NCI-H1436 treated with DMSO at 0.1 percent for 48 hours (cell line): ENCODE measurements around the gene CDIPT.
"Not testable (repeated sequence)": the region's sequence is repeated elsewhere in the genome, so short reads cannot be mapped to it uniquely, and the experiment has no call there.

ENCODE experiments used
- DNase-seq: peaks from one replicate; lab custom pipeline; 2025; lab: John Stamatoyannopoulos, UW

CDIPT gene

DNA sequence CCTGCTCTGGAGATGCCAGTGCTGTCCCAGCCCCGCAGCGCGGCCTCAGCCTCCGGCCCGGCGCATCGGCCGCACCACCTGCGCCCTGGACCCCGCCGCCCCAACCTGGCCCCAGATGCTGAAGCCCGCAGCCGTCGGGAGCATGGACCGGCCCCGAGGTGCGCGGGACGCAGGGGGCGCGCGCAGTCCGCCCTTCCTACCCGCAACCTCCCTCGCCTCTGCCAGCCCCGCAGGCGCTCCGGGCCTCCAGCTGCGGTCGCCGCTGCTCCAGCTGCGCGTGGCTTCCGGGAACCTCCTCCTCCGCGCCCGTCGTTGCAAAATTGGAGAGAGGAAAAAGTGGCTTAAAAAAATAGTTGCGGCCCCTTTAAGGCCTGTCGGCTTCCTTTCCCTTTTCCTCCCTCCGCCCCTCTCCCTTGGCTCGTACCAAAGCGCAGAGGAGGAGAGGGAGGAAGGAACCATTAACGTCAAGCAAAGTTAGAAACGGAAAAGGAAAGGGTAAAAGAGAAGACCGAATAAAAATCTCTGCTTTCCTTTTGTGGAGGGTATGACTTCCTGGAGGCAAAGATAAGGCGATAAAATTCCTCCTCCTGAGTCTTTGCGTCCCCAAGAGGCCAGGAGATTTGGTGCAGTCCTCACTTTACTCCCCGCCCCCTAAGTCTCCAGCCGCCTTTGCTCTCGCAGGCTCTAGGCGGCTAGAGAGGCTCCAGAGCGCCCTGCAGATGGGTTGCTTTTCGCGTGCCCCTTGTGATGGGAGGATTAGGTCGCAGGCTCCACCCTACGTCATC is at the start of gene CDIPT:
TSS of gene CDIPT (minus strand) at position 343 of the 785 bp plus-strand sequence. CDS start 369 bp downstream, outside the sequence.
- peak; percentile 77 for DNase-seq

- no peak for DNase-seq
These were observed 49.1 kb upstream of the CDIPT start for GRCh38 chr16:29912087-29912486.

GRCh38 chr16:29911676-29912010 is 48.6 kb upstream of the CDIPT start:
- DNase-seq = no peak

DNA sequence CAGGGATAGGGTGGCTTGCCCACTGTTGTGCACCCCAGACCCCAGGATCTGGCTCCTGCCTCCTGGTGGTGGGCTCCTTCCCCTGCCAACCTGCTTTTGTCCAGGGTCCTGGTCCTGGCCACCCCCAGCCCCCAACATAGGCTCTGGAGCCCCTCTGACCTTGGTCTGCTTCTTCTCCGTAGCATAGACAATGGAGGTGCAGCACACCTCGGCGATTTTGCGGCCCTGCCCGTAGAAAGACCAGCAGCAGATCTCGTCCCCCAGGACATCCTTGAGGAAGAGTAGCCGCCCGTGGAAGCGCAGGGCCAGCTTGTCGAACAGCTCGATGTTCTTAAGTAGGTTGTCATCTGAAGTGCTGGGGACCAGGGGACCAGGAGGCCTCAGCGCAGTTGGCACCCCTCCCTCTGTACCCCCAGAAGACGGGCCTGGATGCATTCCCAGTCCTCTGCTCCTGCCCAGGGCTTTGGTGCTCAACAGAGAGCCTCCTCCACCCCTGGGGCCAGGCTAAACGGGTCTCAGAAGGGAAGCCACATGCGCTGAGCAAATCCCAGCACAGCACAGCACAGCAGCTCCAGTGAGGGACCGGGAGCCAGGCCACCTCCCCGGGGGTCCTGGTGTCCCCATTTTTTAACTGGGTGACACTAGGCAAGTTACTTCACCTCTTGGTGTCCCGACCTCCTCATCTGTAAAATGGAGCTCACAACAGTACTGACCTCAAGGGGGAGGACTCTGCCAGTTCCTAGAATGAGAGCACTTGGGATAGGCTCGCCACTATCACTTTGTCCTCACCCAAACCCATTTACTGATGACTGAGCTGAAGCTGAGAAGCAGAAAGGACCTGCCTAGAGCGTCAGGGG is 48.0 kb upstream of the CDIPT start:
- no peak for DNase-seq

DNA sequence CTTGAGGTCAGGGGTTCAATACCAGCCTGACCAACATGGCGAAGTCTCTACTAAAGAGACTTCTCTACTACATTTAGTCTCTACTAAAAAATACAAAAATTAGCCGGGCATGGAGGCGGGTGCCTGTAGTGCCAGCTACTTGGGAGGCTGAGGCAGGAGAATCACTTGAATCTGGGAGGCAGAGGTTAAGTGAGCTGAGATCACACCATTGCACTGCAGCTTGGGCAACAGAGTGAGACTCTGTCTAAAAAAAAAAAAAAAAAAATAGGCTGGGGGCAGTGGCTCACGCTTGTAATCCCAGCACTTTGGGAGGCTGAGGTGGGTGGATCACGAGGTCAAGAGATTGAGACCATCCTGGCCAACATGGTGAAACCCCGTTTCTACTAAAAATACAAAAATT is 46.8 kb upstream of the CDIPT start:
- DNase-seq = not testable (repeated sequence)

- no peak for DNase-seq
These were observed 46.4 kb upstream of the CDIPT start for GRCh38 chr16:29909391-29909790.

DNA sequence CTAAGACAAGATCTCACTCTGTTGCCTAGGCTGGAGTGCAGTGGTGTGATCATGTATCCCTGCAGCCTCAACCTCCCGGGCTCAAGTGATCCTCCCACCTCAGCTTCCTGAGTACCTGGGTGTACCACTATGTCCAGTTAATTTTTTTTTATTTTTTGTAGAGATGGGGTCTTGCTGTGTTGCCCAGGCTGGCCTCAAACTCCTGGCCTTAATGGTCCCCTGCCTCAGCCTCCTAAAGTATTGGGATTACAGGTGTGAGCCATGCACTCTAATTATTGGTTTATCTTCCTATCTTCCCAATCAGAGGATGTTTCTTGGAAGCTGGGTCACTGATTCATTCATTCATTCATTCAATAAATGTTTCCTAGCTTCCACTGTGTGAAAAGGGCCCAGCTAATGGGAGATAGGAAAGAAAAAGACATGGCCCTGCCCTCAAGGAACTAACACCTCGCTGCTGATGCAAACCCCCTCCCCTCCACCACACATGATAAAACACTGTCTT is 45.7 kb upstream of the CDIPT start:
- DNase-seq = no peak

GRCh38 chr16:29907973-29908372 is 44.9 kb upstream of the CDIPT start:
- DNase-seq = no peak

DNA sequence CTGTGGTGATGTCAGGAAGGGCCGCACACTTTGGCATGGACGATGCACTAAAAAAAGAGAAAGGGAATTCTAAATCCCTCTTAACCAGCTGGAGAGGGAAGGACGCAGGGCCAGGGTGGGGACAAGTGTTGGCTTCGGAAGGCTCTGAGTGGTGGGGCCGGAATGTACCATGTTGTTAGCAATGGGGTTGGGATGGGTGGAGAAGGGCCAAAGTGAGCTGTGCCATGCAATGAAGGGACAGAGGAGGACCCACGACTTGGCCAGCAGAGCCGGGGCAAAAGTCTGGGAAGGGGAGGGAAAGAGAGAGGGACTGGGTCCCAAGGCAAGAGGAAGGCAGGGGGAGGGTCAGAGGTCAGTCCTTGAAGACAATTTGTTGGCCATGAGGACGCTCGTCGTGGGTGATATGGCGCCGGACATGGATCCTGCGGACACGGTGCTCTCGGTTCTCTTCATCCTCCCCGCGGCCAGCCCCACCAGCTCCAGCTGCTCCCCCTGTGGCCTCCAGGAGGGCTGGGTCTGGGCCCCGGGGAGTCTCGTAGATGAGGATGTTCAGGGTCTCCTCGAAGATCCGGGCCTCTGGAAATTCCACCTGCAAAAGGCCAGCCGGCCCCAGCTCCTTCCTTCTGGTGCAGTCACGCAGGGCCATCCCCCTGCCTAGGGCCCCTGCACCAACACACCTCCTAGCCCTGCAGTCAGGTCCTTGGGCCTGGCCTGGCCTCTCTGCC is 43.7 kb upstream of the CDIPT start:
- no peak for DNase-seq

GRCh38 chr16:29905668-29906067 is 42.6 kb upstream of the CDIPT start:
- DNase-seq = no peak

- DNase-seq = no peak
These were observed 41.9 kb upstream of the CDIPT start for GRCh38 chr16:29904947-29905346.

- DNase-seq = no peak
These were observed 40.6 kb upstream of the CDIPT start for GRCh38 chr16:29903590-29903989.

GRCh38 chr16:29901607-29901945 is 38.5 kb upstream of the CDIPT start:
- DNase-seq = no peak

GRCh38 chr16:29900888-29901606 is 38.0 kb upstream of the CDIPT start:
- no peak for DNase-seq

DNA sequence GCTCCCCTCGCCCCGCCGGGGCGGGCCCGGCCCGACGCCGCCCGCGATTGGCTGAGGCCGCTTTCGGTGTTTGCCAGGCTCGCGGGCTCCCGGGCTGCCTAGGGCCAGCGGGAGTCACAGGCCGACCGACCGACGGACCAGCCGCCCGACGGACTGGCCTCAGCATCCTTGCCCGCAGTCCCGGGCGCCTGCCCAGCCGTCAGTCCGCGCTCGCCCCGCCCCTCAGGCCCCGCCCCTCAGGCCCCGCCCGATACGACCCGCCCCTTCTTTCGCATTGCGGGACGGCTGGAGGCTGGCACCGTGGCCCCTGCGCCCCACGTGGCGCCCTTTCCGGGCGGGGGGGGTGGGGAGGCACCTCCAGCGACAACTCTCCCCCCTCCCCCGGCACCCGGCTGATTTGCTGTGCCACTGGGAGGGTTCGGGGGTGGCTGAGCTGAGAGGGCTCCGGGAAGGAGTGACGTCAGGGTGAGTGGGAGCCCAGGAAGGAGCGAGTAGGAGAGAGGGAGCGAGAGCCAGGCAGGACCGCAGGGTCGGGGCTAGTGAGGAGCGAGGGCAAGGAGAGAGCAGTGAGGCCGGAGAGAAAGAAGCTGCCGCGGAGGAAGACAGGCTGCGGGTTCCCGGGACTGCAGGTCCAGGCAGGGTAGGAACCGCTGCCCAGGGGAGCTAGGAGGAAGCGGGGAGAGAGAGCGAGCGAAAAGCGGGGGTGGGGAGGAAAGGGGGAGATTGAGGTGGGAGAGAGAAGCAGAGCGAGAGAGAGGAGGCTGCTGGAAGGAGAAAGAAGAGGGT is 37.3 kb upstream of the CDIPT start, which contains the start of gene ASPHD1:
TSS of gene ASPHD1 (plus strand) at position 387 of the 786 bp plus-strand sequence. CDS start 484 bp downstream, outside the sequence.
- no peak for DNase-seq

GRCh38 chr16:29899516-29900101 is 36.6 kb upstream of the CDIPT start, which contains the start of gene SEZ6L2:
SEZ6L2 (minus strand) TSS chr16:29899550; CDS start chr16:29899019, 531 bp downstream.
- peak; percentile 85 for DNase-seq

GRCh38 chr16:29898804-29899515 is 35.9 kb upstream of the CDIPT start:
- no peak for DNase-seq

GRCh38 chr16:29898135-29898803 is 35.2 kb upstream of the CDIPT start:
- DNase-seq = no peak

- no peak for DNase-seq
These were observed 34.3 kb upstream of the CDIPT start for GRCh38 chr16:29897333-29897732.
